Naive thymus-derived CD8-positive, alpha-beta T cell (primary cell): ENCODE data around the gene EEF2KMT. TPM values are rescaled to one million over a fixed set of nuclear protein-coding genes. Genes with fewer than 3 reads are reported as not detected.
A peak's percentile ranks its signal among the peaks of the same experiment; 100 is the strongest.
"Not testable (repeated sequence)": the region's sequence is repeated elsewhere in the genome, so short reads cannot be mapped to it uniquely, and the experiment has no call there.

Source experiments
- ATAC-seq, 2 donors: fragments of 150-1000 bp; cut with Tn5 transposase in 1 of 2; sonication (Bioruptor Pico), chemical (Tn5 transposase) in 1 of 2; 1 replicate in 1 of 2; 2 replicates in 1 of 2; pipeline ENCODE4 v1.10.0; 2021; ENCODE audit warnings: mild to moderate bottlenecking in 2 of 2, moderate library complexity in 2 of 2
- POLR2A ChIA-PET: fragments of 350-600 bp; sonication (Branson Sonifier 250); formaldehyde crosslinking; loops from one replicate; lab custom pipeline; 2021; ENCODE audit warnings: antibody characterized with exemption; lab: Charles Lee
- DNase-seq, 10 donors: peaks; one replicate each; pipeline versions ENCODE4 v3.0.0 to v3.0.0-alpha.2; 2020 to 2022
- H3K27ac Mint-ChIP-seq, 10 donors: one replicate each; pipeline ENCODE4 v1.8.0; 2020 to 2022; ENCODE audit warnings: mild to moderate bottlenecking in 10 of 10, mixed read lengths in 10 of 10, moderate library complexity in 4 of 10, inconsistent platforms in 1 of 10
- H3K27me3 Mint-ChIP-seq, 5 donors: one replicate each; pipeline ENCODE4 v1.8.0; 2021 to 2022; ENCODE audit warnings: mixed read lengths in 5 of 5
- H3K36me3 Mint-ChIP-seq, 3 donors: one replicate each; pipeline ENCODE4 v1.8.0; 2020 to 2022; ENCODE audit warnings: mixed read lengths in 3 of 3, mild to moderate bottlenecking in 2 of 3, inconsistent platforms in 1 of 3
- H3K4me1 Mint-ChIP-seq, 4 donors: one replicate each; pipeline ENCODE4 v1.8.0; 2021 to 2022; ENCODE audit warnings: mixed read lengths in 4 of 4
- H3K4me3 Mint-ChIP-seq, 10 donors: one replicate each; pipeline ENCODE4 v1.8.0; 2020 to 2022; ENCODE audit warnings: mild to moderate bottlenecking in 10 of 10, mixed read lengths in 10 of 10, moderate library complexity in 6 of 10, inconsistent platforms in 1 of 10
- H3K9me3 Mint-ChIP-seq, 9 donors: one replicate each; pipeline ENCODE4 v1.8.0; 2020 to 2022; ENCODE audit warnings: mixed read lengths in 9 of 9, mild to moderate bottlenecking in 3 of 9, inconsistent platforms in 1 of 9, moderate library complexity in 1 of 9
- polyA plus RNA-seq, 3 donors: library from polyadenylated mRNA; unstranded; fragments of 300-500 nt; fragmentation: Illumina TruSeq; gene quantifications; one replicate each; pipeline ENCODE4 v1.2.3, GENCODE V29; 2021
- total RNA-seq, 8 experiments: library from RNA in 2 of 8; stranded (reverse) in 2 of 8; gene quantifications; one replicate each; pipeline ENCODE4 v1.2.3 and lab custom pipeline; 2021 to 2026

Gene EEF2KMT
- total and polyA plus RNA-seq, 5 experiments from 2014 or later: 11.5 to 20.3 (median 11.8) TPM

DNA sequence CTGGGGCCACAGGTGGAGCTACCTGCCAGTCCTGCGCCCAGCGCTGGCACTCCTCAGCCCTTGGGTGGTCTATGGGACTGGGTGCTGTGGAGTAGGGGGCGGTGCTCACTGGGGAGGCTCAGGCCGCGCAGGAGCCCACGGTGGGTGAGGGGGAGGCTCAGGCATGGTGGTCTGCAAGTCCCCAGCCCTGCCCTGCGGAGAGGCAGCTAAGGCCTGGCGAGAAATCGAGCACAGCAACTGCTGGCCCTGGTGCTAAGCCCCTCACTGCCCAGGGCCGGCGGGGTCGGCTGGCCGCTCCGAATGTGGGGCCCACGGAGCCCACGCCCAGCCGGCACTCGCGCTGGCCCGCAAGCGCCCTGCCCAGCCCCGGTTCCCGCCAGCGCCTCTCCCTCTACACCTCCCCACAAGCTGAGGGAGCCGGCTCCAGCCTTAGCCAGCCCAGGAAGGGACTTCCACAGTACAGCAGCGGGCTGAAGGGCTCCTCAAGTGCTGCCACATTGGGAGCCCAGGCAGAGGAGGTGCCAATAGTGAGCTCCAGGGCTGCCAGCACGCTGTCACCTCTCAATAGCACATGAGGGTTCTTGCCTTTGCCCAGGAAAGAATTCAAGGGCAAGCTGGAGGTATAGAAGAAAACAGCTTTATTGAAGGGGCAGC, 11.0 kb upstream of the EEF2KMT start:
- peak overlapping the region in 1 of 10 donors; percentile 62 for H3K27ac Mint-ChIP-seq
- no peak for DNase-seq
- no peaks in the 10 kb centered on the region for H3K9me3 Mint-ChIP-seq
- peaks cover 0 to 8% (median 4%) of the 10 kb centered on the region in 5 donors for H3K27me3 Mint-ChIP-seq
- H3K4me3 Mint-ChIP-seq: no peak overlapping the region
- peaks cover 0 to 3% (median 0%) of the 10 kb centered on the region in 4 donors for H3K4me1 Mint-ChIP-seq
- ATAC-seq: no peak
- H3K36me3 Mint-ChIP-seq: no peaks in the 10 kb centered on the region
- POLR2A ChIA-PET: no interaction called here

DNA sequence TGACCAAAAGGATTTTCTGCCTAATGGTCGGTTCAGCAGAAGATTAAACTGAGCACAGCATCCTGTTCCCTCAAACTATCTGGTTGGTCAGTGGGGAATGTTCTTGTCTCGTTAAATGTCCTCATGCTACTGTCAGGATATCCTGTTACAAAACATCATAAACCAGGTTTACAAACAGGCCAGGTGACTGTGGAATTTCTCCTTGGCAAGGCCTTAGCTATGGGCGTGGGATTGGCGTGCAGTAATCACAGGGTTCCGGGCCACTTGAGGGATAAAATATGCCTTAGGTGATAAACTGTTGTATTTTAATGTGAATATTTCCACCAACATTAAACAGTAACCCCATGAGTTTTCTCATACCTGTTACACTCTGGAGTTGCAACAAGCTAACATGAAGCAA, 7.4 kb upstream of the EEF2KMT start:
- POLR2A ChIA-PET, DNase-seq, ATAC-seq: not testable (repeated sequence)

DNA sequence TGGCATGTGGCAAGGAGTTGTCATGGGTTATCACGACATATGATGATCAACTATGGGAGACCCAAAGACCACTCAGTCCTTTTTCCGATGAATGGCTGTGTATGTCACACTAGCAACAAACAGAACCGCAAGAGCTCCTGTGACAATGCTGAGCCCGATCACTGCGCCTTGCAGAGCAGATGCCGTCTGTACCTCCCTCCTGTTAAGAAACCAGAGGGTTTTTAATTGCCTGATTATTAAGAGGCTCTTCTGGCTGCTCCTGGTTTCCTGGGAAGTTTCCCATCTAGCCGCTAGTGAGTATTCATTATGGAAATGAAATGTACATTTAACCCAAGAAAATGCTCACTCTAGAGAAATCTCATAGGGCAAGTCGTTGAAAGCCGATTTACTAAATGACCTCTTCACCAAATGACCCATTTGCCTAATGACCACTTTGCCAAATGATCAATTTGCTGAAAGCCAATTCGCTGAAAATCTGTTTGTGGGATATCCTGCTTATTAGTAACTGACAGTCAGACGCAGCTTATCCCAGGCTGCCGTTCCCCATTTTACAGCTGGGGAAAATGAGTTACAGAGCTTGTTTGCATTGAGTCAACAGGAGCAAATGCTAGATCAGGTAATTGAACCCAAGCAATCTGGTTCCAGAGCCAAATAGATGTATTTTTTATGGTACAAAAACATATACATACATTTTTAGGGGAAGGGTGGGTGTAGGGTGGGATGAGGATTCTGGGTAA, 5.9 kb upstream of the EEF2KMT start:
- H3K9me3 Mint-ChIP-seq, H3K36me3 Mint-ChIP-seq, ATAC-seq, H3K4me1 Mint-ChIP-seq, H3K27ac Mint-ChIP-seq, DNase-seq, POLR2A ChIA-PET, H3K4me3 Mint-ChIP-seq: not testable (repeated sequence)
- H3K27me3 Mint-ChIP-seq: peaks cover 0 to 14% (median 0%) of the 10 kb centered on the region in 5 donors

More for the DNA sequence above, 7.4 kb upstream of the EEF2KMT start:
- H3K4me1 Mint-ChIP-seq, H3K4me3 Mint-ChIP-seq, H3K9me3 Mint-ChIP-seq, H3K27ac Mint-ChIP-seq, H3K36me3 Mint-ChIP-seq: not testable (repeated sequence)
- H3K27me3 Mint-ChIP-seq: peaks cover 0 to 14% (median 0%) of the 10 kb centered on the region in 5 donors

DNA sequence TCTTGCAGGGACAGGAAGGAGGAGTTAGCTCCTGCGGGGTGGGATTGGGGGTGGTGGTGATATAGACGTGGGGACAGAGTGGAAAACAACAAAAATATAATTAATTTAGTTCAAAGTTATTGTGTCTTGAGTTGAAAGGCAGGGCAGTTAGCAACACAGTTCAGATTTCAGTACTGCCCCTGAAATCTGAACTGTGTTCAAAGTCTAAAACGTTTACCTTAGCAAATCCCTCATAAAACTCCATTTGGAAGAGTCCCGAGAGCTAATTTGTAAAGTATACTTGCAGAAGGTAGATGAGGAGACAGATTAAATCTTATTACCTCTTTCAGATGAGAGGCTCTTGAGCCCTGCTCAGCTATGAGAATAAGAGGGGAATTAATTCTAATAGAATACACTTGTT, 1.6 kb upstream of the EEF2KMT start:
- peaks cover 0 to 17% (median 14%) of the 10 kb centered on the region in 4 donors for H3K4me1 Mint-ChIP-seq
- not testable (repeated sequence) for ATAC-seq, H3K9me3 Mint-ChIP-seq, DNase-seq, H3K36me3 Mint-ChIP-seq
- peaks cover 0 to 14% (median 0%) of the 10 kb centered on the region in 5 donors for H3K27me3 Mint-ChIP-seq
- POLR2A ChIA-PET: interaction anchor here (1.1 to 1.6 kb wide), 3 partner anchors 27 to 365 kb away, joined by 3 to 5 read pairs (median 5); partner anchors contain the start of genes ANKS3 and DNAAF8
- H3K4me3 Mint-ChIP-seq: peak overlapping the region; percentile 83 to 99 (median 92)
- H3K27ac Mint-ChIP-seq: peak overlapping the region in 7 of 10 donors; percentile 45 to 99 (median 86)

DNA sequence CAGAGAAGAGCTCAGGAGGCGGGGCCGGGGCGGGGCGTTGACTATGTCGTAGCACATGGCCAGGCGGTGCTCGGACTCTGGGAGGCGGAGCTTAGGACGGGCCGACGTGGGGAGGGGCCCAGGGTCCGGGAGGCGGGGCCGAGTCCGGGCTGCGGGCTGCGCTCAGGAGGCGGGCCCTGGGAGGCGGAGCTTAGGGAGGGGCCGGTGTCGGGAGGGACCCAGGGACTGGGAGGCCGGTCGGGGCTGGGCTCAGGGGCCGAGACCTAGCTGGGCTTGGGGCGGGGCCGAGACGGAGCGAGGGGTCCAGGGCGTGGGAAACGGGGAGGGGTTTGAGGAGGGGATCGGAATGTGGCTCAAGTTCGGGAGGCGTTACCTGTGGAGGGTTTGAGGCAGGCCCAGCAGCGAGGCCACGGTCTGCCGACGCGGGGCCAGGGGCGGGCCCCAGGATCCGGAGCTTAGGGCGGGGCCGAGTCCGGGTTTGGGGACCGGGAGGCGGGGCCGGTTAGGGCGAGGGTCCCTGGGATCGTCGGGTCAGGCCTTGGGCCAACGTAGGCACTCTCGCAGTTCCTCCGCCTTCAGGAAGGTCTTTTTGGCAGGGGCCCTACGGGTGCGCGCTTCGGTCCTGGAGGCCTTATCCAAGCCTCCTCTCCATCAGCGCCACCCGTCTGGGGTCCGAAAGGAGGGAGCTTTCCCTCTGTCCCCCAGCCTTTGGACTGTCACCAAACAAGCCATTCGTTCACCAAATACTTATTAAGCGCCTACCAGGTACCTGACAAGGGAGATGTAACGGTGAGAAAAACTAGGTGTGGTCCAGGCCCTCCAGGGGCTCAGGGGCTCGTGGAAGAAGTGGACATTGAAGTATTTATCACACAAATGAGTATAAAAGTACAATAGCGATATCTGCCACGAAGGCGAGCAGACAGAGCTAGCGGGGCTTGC, 895 bp upstream of the EEF2KMT start:
- POLR2A ChIA-PET: interaction anchor here (0.6 to 2.1 kb wide), 7 partner anchors 19 to 379 kb away, joined by 3 to 9 read pairs (median 5); partner anchors contain the start of genes ANKS3, DNAAF8, NAGPA and ROGDI
- peak; percentile 66 to 99 (median 94) for DNase-seq
- Mint-ChIP-seq H3K27ac (peak overlapping the region; percentile 81 to 99 (median 98)), H3K27me3 (peaks cover 0 to 12% (median 0%) of the 10 kb centered on the region in 5 donors), H3K4me3 (peak overlapping the region; percentile 90 to 99 (median 93)), H3K4me1 (peaks cover 1 to 17% (median 14%) of the 10 kb centered on the region in 4 donors)
- H3K36me3 Mint-ChIP-seq, ATAC-seq, H3K9me3 Mint-ChIP-seq: not testable (repeated sequence)

DNA sequence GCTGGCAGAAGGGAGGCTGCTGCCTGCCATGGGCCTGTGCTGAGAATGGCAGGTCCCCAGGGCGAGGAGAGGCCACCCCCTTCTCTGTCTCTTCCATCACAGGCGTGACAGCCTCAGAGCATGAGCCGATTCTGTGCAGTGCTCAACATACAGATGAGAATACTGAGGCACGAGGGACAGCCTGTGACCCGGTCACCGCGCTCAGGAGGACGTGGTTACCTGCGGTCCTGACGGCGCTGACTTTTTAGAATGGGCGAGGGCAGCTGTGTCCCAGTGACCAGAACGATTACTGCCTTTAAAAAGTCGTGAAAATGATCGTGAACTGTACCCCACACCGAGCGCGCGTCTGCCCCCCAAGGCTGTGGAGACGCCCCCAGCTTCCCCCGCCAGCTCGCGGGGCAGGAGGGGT, 530 bp downstream of the EEF2KMT start:
- peak overlapping the region; percentile 88 to 94 (median 90) for H3K4me3 Mint-ChIP-seq
- DNase-seq (peak; percentile 8 to 73 (median 48)), ATAC-seq (peak in 1 of 2 donors; percentile 2)
- POLR2A ChIA-PET: interaction anchor here (2.1 kb wide), 1 partner anchor 63 kb away, joined by 9 read pairs; the partner anchor contains the start of gene NAGPA
- H3K9me3 Mint-ChIP-seq, H3K27me3 Mint-ChIP-seq, H3K36me3 Mint-ChIP-seq: not testable (repeated sequence)
- peak overlapping the region; percentile 77 to 98 (median 95) for H3K27ac Mint-ChIP-seq
- H3K4me1 Mint-ChIP-seq: peaks cover 5 to 22% (median 18%) of the 10 kb centered on the region in 4 donors

DNA sequence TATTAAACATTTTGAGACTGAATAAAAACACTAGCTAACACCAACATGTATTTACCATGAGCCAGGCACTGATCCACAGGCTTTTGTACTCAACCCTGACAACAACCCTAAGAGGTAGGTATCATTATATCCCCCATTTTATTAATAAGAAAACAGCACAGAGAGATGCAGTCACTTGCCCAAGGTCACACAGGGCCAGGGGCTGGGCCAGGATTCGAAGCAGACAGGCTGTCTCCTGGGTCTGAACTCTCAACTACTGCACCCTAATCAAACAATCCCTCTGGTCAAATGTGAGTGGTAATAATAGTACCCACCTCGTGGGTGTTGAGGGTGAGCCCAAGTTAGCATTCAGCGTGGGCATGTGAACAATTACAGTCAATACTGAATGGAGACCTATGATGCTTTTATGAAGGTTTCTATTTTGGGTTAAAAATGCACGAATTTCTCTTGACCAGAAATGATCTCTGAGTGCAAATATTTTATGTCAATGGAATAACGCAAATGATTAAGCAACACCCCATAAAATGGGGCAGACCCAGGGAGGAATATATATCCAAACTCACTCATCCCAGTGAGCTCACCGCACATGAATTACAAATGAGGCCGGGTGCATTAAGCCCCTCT, 1.0 kb downstream of the EEF2KMT start:
- POLR2A ChIA-PET: interaction anchor here (2.1 kb wide), 1 partner anchor 63 kb away, joined by 9 read pairs; the partner anchor contains the start of gene NAGPA
- not testable (repeated sequence) for H3K9me3 Mint-ChIP-seq

DNA sequence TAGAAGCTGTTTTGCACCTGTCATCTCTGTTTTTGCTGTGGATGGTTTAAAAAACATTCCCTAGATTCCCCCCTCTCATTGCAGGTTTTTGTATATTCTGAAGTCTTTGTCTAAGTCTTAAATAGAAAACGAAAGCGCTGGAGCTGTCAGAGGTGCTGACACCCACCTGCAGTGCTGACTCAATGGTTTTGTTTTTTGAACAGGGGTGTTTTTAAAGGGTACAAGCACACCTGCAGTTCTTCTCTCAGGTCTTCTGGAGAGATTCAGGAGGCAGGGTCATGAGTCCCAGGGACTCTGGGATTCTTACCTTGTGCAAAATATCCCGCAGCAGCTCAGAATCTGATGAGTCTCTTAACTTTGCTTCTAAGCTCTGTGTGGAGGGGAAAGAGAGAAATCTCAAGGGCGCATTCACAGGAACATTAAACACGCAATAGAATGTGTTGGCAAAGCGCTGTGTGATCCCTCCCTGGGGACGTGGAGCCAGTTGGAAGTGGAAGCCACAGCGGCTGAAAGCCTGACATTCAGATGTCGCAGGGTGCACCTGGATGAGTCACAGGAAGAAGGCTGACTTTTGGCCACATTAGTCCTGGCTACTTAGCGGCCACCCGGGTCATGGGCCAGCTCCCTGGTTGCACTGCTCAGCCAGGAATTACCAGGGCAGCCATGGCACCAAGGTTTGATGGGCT, 2.3 kb downstream of the EEF2KMT start:
- DNase-seq, ATAC-seq, H3K9me3 Mint-ChIP-seq, H3K36me3 Mint-ChIP-seq, H3K27me3 Mint-ChIP-seq: not testable (repeated sequence)
- H3K27ac Mint-ChIP-seq: peak overlapping the region in 1 of 10 donors; percentile 39
- H3K4me1 Mint-ChIP-seq: peaks cover 6 to 24% (median 19%) of the 10 kb centered on the region in 4 donors
- POLR2A ChIA-PET: interaction anchor here (1.2 kb wide), 1 partner anchor 8 kb away, joined by 3 read pairs; no protein-coding TSS in a partner anchor
- peak overlapping the region in 1 of 10 donors; percentile 14 for H3K4me3 Mint-ChIP-seq

More for the DNA sequence above, 1.0 kb downstream of the EEF2KMT start:
- ATAC-seq, DNase-seq, H3K36me3 Mint-ChIP-seq, H3K27me3 Mint-ChIP-seq: not testable (repeated sequence)
- Mint-ChIP-seq H3K4me3 (peak overlapping the region; percentile 88 to 94 (median 90)), H3K4me1 (peaks cover 6 to 24% (median 19%) of the 10 kb centered on the region in 4 donors), H3K27ac (peak overlapping the region; percentile 77 to 98 (median 95))

DNA sequence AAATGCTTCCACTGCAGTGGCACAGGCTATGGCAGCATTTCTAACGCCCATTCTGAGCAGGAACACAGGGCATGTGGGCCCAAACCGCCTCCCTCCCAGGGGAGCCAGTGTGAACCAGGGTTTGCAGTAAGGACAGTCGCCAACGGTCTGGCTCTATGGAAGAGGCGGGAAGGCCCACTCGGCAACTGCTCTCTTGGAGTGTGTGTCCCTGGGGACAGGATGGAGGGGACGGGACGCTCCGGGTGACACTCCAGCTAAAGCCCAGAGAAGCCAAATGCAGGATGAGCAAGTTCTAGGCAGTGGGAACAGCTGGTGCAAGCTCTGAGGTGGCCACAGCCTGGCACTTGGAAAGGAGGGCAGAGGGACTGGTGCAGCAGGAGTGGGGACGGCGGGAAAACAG, 3.8 kb downstream of the EEF2KMT start:
- DNase-seq, POLR2A ChIA-PET: not testable (repeated sequence)

DNA sequence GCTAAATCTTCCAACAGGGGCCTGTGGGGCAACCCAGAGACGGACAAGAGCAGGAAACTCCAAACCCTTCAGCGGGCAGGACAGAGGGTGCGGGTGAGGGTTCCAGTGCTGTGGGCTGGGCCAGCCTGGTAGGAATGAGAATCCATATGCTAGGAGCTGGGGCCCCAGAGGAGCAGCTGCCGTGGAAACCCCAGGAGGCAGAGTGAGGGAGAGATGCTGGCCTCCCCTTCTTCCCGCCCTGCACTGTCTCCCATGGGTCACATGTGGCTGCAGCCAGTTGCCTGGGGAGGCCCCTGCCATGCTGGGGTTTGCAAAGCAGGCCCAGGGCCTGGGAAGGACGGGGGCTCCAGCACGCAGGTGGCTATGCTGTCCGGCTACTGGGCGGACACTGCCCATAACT, 4.5 kb downstream of the EEF2KMT start:
- POLR2A ChIA-PET: interaction anchor here (1.4 kb wide), 1 partner anchor 21 kb away, joined by 4 read pairs; no protein-coding TSS in a partner anchor
- not testable (repeated sequence) for H3K4me3 Mint-ChIP-seq, DNase-seq, ATAC-seq, H3K9me3 Mint-ChIP-seq, H3K27me3 Mint-ChIP-seq, H3K27ac Mint-ChIP-seq
- H3K4me1 Mint-ChIP-seq: peaks cover 6 to 20% (median 15%) of the 10 kb centered on the region in 4 donors
- peaks cover 0 to 16% (median 0%) of the 10 kb centered on the region in 3 donors for H3K36me3 Mint-ChIP-seq

More for the DNA sequence above, 3.8 kb downstream of the EEF2KMT start:
- H3K27ac Mint-ChIP-seq: peak overlapping the region in 3 of 10 donors; percentile 15 to 25 (median 24)
- H3K4me1 Mint-ChIP-seq: peaks cover 6 to 22% (median 17%) of the 10 kb centered on the region in 4 donors
- not testable (repeated sequence) for H3K9me3 Mint-ChIP-seq, ATAC-seq, H3K27me3 Mint-ChIP-seq
- peaks cover 0 to 13% (median 0%) of the 10 kb centered on the region in 3 donors for H3K36me3 Mint-ChIP-seq
- H3K4me3 Mint-ChIP-seq: peak overlapping the region in 1 of 10 donors; percentile 29

DNA sequence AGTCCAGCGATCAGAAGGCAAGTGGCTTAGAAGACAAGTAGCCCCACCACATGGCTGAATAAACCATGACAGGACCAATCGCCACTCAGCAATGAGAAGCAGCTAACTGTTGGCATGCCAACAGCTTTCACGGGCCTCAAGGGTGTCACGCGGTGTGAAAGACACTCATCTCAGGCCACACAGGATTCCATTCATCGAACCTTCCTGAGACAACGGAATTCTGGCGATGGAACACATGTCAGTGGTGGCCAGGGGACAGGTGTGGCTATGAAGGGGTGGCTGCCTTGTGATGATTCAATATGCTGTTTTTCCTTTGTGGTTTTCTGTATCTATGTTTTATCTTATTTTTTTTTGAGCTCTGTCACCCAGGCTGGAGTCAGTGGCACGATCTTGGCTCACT, 7.0 kb downstream of the EEF2KMT start:
- not testable (repeated sequence) for H3K4me3 Mint-ChIP-seq

More for the DNA sequence above, 7.0 kb downstream of the EEF2KMT start:
- H3K4me1 Mint-ChIP-seq, DNase-seq, H3K9me3 Mint-ChIP-seq, ATAC-seq, H3K27ac Mint-ChIP-seq, H3K27me3 Mint-ChIP-seq, POLR2A ChIA-PET: not testable (repeated sequence)
- H3K36me3 Mint-ChIP-seq: peaks cover 0 to 35% (median 0%) of the 10 kb centered on the region in 3 donors
